ENCODE data around the gene PRUNE1. TPM values are rescaled to one million over a fixed set of nuclear protein-coding genes. Genes with fewer than 3 reads are reported as not detected.

The PRUNE1 gene
- total RNA-seq, 1 donor from 2014 or later: 22.5 TPM

GRCh38 chr1:151002611-151003010 is 5.6 kb upstream of the PRUNE1 start:
- Mint-ChIP-seq H3K27ac (ENCODE audit: unreplicated experiment) (no peak overlapping the region), H3K4me1 (peaks cover 38% of the 10 kb centered on the region), H3K36me3 (ENCODE audit: low read depth) (no peaks in the 10 kb centered on the region), H3K27me3 (ENCODE audit: low read depth) (no peaks in the 10 kb centered on the region), H3K9me3 (no peaks in the 10 kb centered on the region), H3K4me3 (peak overlapping the region; percentile 20)
- TF ChIP-seq CTCF (conservative IDR thresholded peaks at IDR 0.05): no peak
- DNase-seq (ENCODE audit: low read depth, low spot score): no peak

GRCh38 chr1:151003180-151003579 is 5.1 kb upstream of the PRUNE1 start:
- H3K9me3 Mint-ChIP-seq: no peaks in the 10 kb centered on the region
- H3K4me1 Mint-ChIP-seq: peaks cover 43% of the 10 kb centered on the region
- peak overlapping the region; percentile 20 for H3K4me3 Mint-ChIP-seq
- H3K27me3 Mint-ChIP-seq (ENCODE audit: low read depth): no peaks in the 10 kb centered on the region
- TF ChIP-seq CTCF (conservative IDR thresholded peaks at IDR 0.05): no peak
- no peaks in the 10 kb centered on the region for H3K36me3 Mint-ChIP-seq (ENCODE audit: low read depth)
- DNase-seq (ENCODE audit: low read depth, low spot score): no peak
- H3K27ac Mint-ChIP-seq (ENCODE audit: unreplicated experiment): no peak overlapping the region

GRCh38 chr1:151005729-151006319 is 2.4 kb upstream of the PRUNE1 start:
- H3K4me3 Mint-ChIP-seq: peak overlapping the region; percentile 95
- no peak for DNase-seq (ENCODE audit: low read depth, low spot score)
- H3K4me1 Mint-ChIP-seq: peaks cover 55% of the 10 kb centered on the region
- no peaks in the 10 kb centered on the region for H3K36me3 Mint-ChIP-seq (ENCODE audit: low read depth)
- no peak for TF ChIP-seq CTCF (conservative IDR thresholded peaks at IDR 0.05)
- H3K9me3 Mint-ChIP-seq: no peaks in the 10 kb centered on the region
- H3K27ac Mint-ChIP-seq (ENCODE audit: unreplicated experiment): peak overlapping the region; percentile 32
- H3K27me3 Mint-ChIP-seq (ENCODE audit: low read depth): no peaks in the 10 kb centered on the region

GRCh38 chr1:151006327-151007052 is 1.8 kb upstream of the PRUNE1 start, which contains the start of gene MINDY1:
TSS of gene MINDY1 (minus strand) at chr1:151006902. CDS start at chr1:151002617, 4,285 bp downstream.
- Mint-ChIP-seq H3K36me3 (ENCODE audit: low read depth) (no peaks in the 10 kb centered on the region), H3K4me3 (peak within 1 kb of the TSS; percentile 95), H3K27me3 (ENCODE audit: low read depth) (no peaks in the 10 kb centered on the region), H3K27ac (ENCODE audit: unreplicated experiment) (peak within 1 kb of the TSS; percentile 98), H3K9me3 (no peaks in the 10 kb centered on the region), H3K4me1 (peaks cover 60% of the 10 kb centered on the region)
- peak; percentile 59 for DNase-seq (ENCODE audit: low read depth, low spot score)
- TF ChIP-seq CTCF (conservative IDR thresholded peaks at IDR 0.05): peak; percentile 58

GRCh38 chr1:151007853-151008243 is 401 bp upstream of the PRUNE1 start:
- peak overlapping the region; percentile 95 for H3K4me3 Mint-ChIP-seq
- peaks cover 60% of the 10 kb centered on the region for H3K4me1 Mint-ChIP-seq

More at GRCh38 chr1:151007853-151008243, 401 bp upstream of the PRUNE1 start:
- no peak for DNase-seq (ENCODE audit: low read depth, low spot score)
- H3K9me3 Mint-ChIP-seq: no peaks in the 10 kb centered on the region
- H3K27me3 Mint-ChIP-seq (ENCODE audit: low read depth): no peaks in the 10 kb centered on the region
- peak overlapping the region; percentile 95 for H3K27ac Mint-ChIP-seq (ENCODE audit: unreplicated experiment)
- no peaks in the 10 kb centered on the region for H3K36me3 Mint-ChIP-seq (ENCODE audit: low read depth)
- TF ChIP-seq CTCF (conservative IDR thresholded peaks at IDR 0.05): no peak
